Ovary (tissue), 3 donors: ENCODE data around the gene UNCX.

Experiments used
- CTCF ChIP-seq, 3 donors: fragments of 450-650 bp in 2 of 3; fragments of 200-600 bp in 1 of 3; IDR thresholded peaks; one replicate each; pipeline versions ENCODE4 v1.5.1 to v1.8.0; 2016 to 2022; ENCODE audit warnings: antibody characterized with exemption in 3 of 3, mild to moderate bottlenecking in 1 of 3
- EP300 ChIP-seq: sonication (generic); formaldehyde crosslinking; IDR thresholded peaks from one replicate; pipeline ENCODE4 v1.6.1; 2017; ENCODE audit warnings: antibody characterized with exemption
- POLR2A ChIP-seq: fragments of 450-650 bp; IDR thresholded peaks from one replicate; pipeline ENCODE4 v1.6.1; 2017; ENCODE audit warnings: antibody characterized with exemption, mild to moderate bottlenecking, moderate library complexity
- donor health status: DM: no; HTN: no; CAD: no.

DNA sequence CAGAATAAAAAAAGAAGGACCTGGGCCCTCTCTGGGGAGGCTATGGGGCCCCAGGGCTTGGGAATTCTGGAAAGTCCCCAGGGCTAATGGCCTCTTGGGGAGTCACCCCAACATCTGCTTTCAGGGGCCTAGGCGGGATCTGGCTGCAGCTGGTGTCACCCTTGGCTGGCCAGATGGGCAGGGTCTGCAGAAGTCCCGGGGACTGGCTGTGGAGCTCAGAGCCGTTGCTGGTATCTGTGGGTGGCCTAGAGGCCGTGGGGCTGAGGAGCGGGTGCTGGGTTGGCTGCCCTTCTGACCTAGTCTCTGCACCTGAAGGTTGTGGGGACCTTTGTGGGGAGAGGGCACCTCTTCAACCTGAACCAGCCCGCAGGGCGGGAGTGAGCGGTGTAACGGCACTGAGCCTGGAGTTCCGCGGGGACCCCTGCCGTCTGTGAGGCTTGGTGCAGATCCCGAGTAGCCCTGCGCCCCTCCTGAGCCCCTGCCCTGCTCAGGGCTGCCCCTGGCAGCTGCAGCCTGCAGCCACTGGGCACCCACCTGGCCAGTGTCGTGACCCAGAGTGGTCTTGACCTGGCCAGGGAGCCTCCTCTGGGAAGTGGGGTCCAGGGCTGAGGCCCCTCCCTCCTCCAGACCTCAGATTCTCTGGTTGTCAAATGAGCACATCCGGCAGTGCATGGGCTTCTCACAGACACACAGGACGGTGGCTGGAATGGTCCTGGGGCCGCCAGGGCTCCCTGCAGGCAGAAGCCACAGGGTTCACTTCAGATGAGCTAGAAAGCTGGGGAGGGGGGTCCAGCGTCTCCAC is 51.5 kb downstream of the UNCX start:
- TF ChIP-seq CTCF (IDR thresholded peaks at IDR 0.05) = no peak
- no peak for TF ChIP-seq POLR2A
- TF ChIP-seq EP300 = no peak
